Left ventricle myocardium inferior (tissue), 1 donor: ENCODE data around the gene BEND3. TPM values are rescaled to one million over a fixed set of nuclear protein-coding genes. Genes with fewer than 3 reads are reported as not detected.

Experiments
- DNase-seq: peaks from one replicate; pipeline ENCODE4 v3.0.0-alpha.2; 2020
- H3K27ac ChIP-seq: fragments of 200-600 bp; replicated peaks from 2 replicates; pipeline ENCODE4 v1.8.0; 2021
- H3K27me3 ChIP-seq: fragments of 200-600 bp; 2 replicates; pipeline ENCODE4 v1.8.0; 2021; ENCODE audit warnings: low read depth
- H3K36me3 ChIP-seq: fragments of 200-600 bp; 2 replicates; pipeline ENCODE4 v1.8.0; 2021
- H3K4me1 ChIP-seq: fragments of 200-600 bp; 2 replicates; pipeline ENCODE4 v1.8.0; 2021
- H3K4me3 ChIP-seq: fragments of 200-600 bp; 2 replicates; pipeline ENCODE4 v1.8.0; 2021; ENCODE audit warnings: mild to moderate bottlenecking, moderate library complexity
- H3K9me3 ChIP-seq: fragments of 200-600 bp; replicated peaks from 2 replicates; pipeline ENCODE4 v1.8.0; 2021
- CTCF ChIP-seq: fragments of 200-600 bp; IDR thresholded peaks from 2 replicates; pipeline ENCODE4 v1.8.0; 2021; ENCODE audit warnings: antibody characterized with exemption, mild to moderate bottlenecking, borderline replicate concordance
- intact Hi-C: fragments of 100-400 bp; cut with micrococcal nuclease; formaldehyde crosslinking; loops from one replicate; pipeline ENCODE4 v1.11.0; 2022
- total RNA-seq: library from RNA; stranded (reverse); fragmentation: NEBNext Ultra II Directional; extraction: Animal tissue kit (Norgen Biotek cat#: 25700); gene quantifications from one replicate; pipeline ENCODE4 v1.2.1, GENCODE V29; 2021
- donor health status: DM: no; HTN: yes; CAD: no; lungs with severe emphysema.

BEND3 gene
- total RNA-seq, 1 donor from 2014 or later = 1.5 TPM

DNA sequence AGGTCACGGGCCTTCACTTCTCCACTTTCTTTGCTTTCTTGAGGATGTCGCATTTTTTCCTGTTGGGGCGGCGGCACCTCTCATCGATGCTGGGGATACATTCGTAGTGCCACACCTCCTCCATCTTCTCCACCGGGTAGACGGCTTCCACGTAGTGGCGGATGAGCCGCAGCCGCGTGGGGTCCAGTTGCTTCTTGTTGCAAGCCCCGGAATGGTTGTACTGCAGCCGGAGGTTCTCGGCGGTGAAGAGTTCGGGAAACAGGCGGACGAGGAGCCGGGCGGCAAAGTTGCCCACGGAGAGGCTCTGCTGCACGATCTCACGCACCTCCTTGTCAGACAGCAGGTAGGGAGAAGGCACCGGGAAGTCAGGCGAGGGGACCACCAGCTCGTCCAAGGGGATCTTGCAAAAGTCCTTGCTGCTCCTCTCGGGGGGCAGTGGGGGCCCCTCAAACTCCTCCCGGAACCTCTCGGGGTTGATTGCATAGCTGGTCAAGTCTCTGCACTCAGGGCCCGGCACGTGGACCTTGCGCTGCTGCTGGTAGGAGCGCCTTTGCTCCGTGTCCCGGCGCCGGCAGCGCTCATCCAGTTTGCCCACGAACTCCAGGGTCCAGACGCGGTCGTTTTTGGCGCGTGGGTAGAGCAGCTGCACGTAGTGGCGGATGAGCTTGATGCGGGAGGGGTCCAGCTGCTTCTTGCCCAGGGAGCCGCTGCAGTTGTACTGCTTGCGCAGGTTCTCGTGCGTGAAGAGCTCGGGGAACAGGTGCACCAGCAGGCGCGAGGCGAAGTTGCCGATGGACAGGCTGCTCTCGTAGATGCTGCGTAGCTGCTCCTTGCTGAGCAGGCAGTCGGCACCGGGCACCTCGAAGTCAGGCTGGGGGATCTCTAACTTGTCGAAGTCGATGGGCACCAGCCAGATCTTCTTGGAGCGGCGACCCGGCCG, 46.4 kb downstream of the BEND3 start:
- TF ChIP-seq CTCF = no peak
- Histone ChIP-seq H3K9me3 (no peaks in the 10 kb centered on the region), H3K4me3 (no peak overlapping the region), H3K4me1 (peaks cover 6% of the 10 kb centered on the region), H3K36me3 (peaks cover 19% of the 10 kb centered on the region), H3K27ac (no peak overlapping the region), H3K27me3 (no peaks in the 10 kb centered on the region)
- no peak for DNase-seq
- intact Hi-C loops = no loop called here

- Histone ChIP-seq H3K4me3 (no peak overlapping the region), H3K36me3 (peaks cover 19% of the 10 kb centered on the region), H3K9me3 (no peaks in the 10 kb centered on the region), H3K4me1 (peaks cover 6% of the 10 kb centered on the region), H3K27me3 (no peaks in the 10 kb centered on the region), H3K27ac (no peak overlapping the region)
- DNase-seq = no peak
- intact Hi-C loops = no loop called here
- no peak for TF ChIP-seq CTCF
Measured at GRCh38 chr6:107066697-107067659, 48.3 kb downstream of the BEND3 start.

DNA sequence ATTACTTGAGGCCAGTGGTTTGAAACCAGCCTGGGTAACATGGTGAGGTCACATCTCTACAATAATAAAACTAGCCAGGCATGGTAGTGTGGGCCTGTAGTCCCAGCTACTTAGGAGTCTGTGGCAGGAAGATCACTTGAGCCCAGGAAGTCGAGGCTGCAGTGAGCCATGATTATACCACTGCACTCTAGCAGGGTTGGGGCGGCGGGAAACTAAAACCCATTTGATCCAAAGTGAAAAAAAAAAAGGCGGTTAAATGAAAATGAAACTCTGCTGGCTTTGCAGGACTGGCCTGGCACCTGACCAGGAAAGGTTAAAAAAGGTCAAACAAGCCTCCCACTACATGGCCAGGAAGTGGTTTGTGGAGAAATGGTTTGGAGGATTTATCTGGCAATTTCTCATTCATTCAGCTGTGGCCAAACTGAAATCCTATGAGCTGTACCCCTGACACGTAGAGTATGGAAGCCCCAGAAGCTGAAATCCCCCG, 50.7 kb downstream of the BEND3 start:
- no peak for TF ChIP-seq CTCF
- Histone ChIP-seq H3K4me1 (peaks cover 6% of the 10 kb centered on the region), H3K36me3 (peaks cover 9% of the 10 kb centered on the region), H3K9me3 (no peaks in the 10 kb centered on the region), H3K27ac (no peak overlapping the region), H3K4me3 (no peak overlapping the region), H3K27me3 (no peaks in the 10 kb centered on the region)
- DNase-seq = no peak
- intact Hi-C loops = no loop called here

GRCh38 chr6:107062691-107063090, 52.6 kb downstream of the BEND3 start:
- H3K27me3 ChIP-seq = no peaks in the 10 kb centered on the region
- peaks cover 6% of the 10 kb centered on the region for H3K4me1 ChIP-seq
- TF ChIP-seq CTCF = no peak
- H3K36me3 ChIP-seq = no peaks in the 10 kb centered on the region
- DNase-seq = no peak
- no peak overlapping the region for H3K27ac ChIP-seq
- intact Hi-C loops = no loop called here
- H3K9me3 ChIP-seq = no peaks in the 10 kb centered on the region
- H3K4me3 ChIP-seq = no peak overlapping the region

GRCh38 chr6:107061125-107062020, 53.9 kb downstream of the BEND3 start:
- DNase-seq = no peak
- Histone ChIP-seq H3K36me3 (no peaks in the 10 kb centered on the region), H3K27me3 (no peaks in the 10 kb centered on the region), H3K4me1 (peaks cover 6% of the 10 kb centered on the region), H3K4me3 (no peak overlapping the region), H3K27ac (no peak overlapping the region), H3K9me3 (no peaks in the 10 kb centered on the region)
- intact Hi-C loops = no loop called here
- TF ChIP-seq CTCF = no peak
